Activated T-helper 2 cell treated with anti-CD3 and anti-CD28 coated beads, Interferon-gamma antibody, Interleukin-2, Interleukin-4, amounts not matched to agents 10 μg/mL and 5 μg/mL and 100 μg/mL, durations not matched to agents 14 hours and 24 hours and 36 hours (primary cell): ENCODE data around the gene GAS6. TPM values are rescaled to one million over a fixed set of nuclear protein-coding genes. Genes with fewer than 3 reads are reported as not detected.
"Not testable (repeated sequence)": the region's sequence is repeated elsewhere in the genome, so short reads cannot be mapped to it uniquely, and the experiment has no call there.

Source experiments
- DNase-seq: peaks from one replicate; pipeline ENCODE4 v3.0.0; 2021; ENCODE audit warnings: low spot score
- H3K27ac Mint-ChIP-seq: one replicate; pipeline ENCODE4 v1.8.0; 2021; ENCODE audit warnings: mixed read lengths
- H3K27me3 Mint-ChIP-seq: one replicate; pipeline ENCODE4 v1.8.0; 2021; ENCODE audit warnings: low read depth, mixed read lengths
- H3K36me3 Mint-ChIP-seq: one replicate; pipeline ENCODE4 v1.8.0; 2021; ENCODE audit warnings: low read depth, mixed read lengths
- H3K4me1 Mint-ChIP-seq: one replicate; pipeline ENCODE4 v1.8.0; 2021; ENCODE audit warnings: low read depth, mixed read lengths
- H3K4me3 Mint-ChIP-seq: one replicate; pipeline ENCODE4 v1.8.0; 2021; ENCODE audit warnings: low read depth, mild to moderate bottlenecking, moderate library complexity, mixed read lengths
- H3K9me3 Mint-ChIP-seq: one replicate; pipeline ENCODE4 v1.8.0; 2021; ENCODE audit warnings: mixed read lengths
- intact Hi-C: fragments of 100-400 bp; cut with micrococcal nuclease; formaldehyde crosslinking; loops from one replicate; pipeline ENCODE4 v1.15.1; 2023
- total RNA-seq: library from RNA; stranded (reverse); gene quantifications from 2 replicates; pipeline ENCODE4 v1.2.3, GENCODE V29; 2022

GAS6 gene
- total RNA-seq, 1 donor from 2014 or later, result 0.32 TPM

DNA sequence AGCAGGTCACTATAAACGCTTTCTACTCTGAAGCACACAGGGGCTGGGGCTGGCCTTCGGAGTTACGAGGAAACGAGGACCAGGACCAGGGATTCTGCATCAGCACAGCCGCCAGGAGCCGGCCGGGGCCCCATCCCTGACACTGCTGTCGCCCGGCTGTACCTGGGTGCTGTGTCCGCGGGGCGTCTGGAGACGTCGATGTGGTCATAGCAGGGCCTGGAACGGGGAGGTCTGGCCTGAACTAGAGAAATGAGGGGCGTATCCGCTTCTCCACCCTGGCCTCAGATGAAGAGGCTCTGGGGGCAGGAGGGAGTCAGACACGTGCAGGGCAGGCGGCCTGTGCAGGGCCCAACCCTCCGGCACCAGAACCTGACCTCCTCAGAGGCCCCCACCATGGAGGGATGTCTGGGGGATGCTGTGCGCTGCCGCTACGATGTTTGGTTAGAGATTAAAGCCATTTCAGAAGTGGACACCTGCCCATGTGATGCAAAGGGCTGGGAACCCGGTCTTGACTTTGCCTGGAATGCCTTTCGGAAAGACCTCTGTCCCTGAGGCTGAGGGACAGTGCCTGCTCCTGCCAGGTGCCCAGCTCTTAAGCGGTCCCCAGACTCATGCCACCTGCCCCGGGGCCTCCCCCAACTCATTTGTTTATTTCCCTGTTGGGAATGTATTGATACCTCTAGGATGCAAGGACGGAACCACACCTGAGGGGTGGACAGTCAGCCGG lies 21.4 kb downstream of the GAS6 start:
- H3K9me3 Mint-ChIP-seq, result peaks cover 11% of the 10 kb centered on the region
- intact Hi-C loops, result no loop called here
- peak overlapping the region; percentile 44 for H3K27ac Mint-ChIP-seq
- H3K27me3 Mint-ChIP-seq, result peaks cover 5% of the 10 kb centered on the region
- H3K4me3 Mint-ChIP-seq, result no peak overlapping the region
- DNase-seq, result no peak
- no peaks in the 10 kb centered on the region for H3K36me3 Mint-ChIP-seq
- H3K4me1 Mint-ChIP-seq, result peaks cover 19% of the 10 kb centered on the region

DNA sequence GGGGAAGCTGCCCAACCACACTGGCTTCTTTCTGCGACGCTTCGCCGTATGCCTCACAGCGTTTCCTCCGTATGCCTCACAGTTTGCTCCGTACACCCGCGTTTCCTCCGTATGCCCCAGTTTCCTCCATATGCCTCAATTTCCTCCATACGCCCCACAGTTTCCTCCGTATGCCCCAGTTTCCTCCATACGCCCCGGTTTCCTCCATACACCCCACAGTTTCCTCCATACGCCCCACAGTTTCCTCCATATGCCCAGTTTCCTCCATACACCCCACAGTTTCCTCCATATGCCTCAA lies 22.6 kb downstream of the GAS6 start:
- intact Hi-C loops, result no loop called here
- H3K27me3 Mint-ChIP-seq, result peaks cover 5% of the 10 kb centered on the region
- H3K9me3 Mint-ChIP-seq, result peaks cover 11% of the 10 kb centered on the region
- H3K4me3 Mint-ChIP-seq, result no peak overlapping the region
- peaks cover 21% of the 10 kb centered on the region for H3K4me1 Mint-ChIP-seq
- H3K36me3 Mint-ChIP-seq, result no peaks in the 10 kb centered on the region
- H3K27ac Mint-ChIP-seq, result no peak overlapping the region
- no peak for DNase-seq

DNA sequence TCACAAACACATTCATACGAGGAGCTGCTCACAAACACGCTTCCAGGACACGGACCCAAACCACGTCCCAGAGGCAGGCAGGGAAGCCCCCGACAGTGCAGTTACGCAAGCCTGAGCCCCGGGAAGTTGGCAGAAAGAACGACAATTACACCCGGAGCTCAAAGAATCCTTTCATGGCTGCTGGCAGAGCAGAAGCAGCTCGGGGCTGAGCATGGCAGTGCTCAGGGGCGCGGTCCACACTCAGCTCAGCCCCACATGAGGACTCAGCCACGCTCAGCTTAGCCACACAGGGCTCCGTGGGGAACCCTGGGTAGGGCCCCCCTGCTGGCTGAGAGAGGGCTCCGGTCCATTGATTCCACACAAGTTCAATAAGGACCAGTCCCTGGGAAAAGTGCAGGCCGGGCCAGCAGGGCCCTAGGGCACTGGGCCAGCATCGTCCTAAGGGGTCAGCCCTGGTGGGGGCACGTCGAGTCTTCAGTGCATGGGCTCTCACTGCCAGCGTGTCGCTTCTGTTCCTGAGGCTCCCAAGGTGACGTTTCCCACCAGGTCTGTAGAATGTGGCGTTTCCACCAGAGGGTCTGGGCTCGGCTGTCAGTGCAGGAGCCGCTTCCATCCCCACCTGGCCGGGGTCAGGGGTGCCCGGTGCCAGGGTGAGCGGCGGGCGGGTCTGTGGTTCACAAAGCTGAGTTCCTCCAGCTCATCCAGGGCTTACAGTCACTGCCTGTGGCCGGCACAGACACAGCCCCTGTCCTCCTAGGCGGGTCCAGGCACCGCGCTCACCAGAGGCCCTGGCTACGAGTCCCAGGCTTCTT lies 23.1 kb downstream of the GAS6 start:
- Mint-ChIP-seq H3K27me3 (peaks cover 4% of the 10 kb centered on the region), H3K4me3 (no peak overlapping the region), H3K9me3 (peaks cover 11% of the 10 kb centered on the region), H3K36me3 (no peaks in the 10 kb centered on the region), H3K27ac (no peak overlapping the region), H3K4me1 (peaks cover 16% of the 10 kb centered on the region)
- intact Hi-C loops, result no loop called here
- no peak for DNase-seq

DNA sequence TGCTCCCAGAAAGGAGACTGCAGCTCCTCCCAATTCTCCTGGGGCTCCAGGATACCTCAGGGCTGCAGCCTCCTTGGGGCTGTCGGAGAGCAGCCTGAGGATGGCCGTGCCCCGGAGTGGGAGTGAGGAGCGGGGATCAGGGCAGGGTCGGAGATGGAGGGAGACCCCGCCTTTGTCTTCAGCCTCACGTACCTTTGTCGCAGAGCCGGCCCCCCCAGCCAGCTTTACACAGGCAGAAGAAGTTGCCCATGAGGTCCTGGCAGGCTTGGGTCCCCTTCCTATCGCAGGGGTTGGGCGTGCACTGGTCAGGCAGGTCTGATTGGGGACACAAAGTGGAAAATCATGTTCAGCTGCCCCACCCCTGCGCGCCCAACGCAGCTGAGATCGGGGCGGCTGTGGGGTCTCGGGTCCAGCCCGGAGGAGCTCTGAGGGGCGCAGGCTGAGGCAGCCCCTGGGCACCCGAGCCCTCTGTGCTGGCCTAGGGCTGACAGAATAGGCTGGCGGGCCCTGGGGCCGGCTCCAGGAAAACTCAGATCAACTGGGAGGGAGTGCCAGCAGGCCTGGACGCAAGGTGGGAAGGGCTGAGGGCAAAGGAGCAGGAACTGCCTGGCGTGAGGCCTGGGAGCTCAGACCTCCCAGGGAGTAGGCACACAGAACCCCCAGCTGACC lies 24.2 kb downstream of the GAS6 start:
- no peak overlapping the region for H3K4me3 Mint-ChIP-seq
- H3K9me3 Mint-ChIP-seq, result peaks cover 11% of the 10 kb centered on the region
- peaks cover 1% of the 10 kb centered on the region for H3K27me3 Mint-ChIP-seq
- no peaks in the 10 kb centered on the region for H3K36me3 Mint-ChIP-seq
- H3K27ac Mint-ChIP-seq, result no peak overlapping the region
- intact Hi-C loops, result no loop called here
- DNase-seq, result no peak
- H3K4me1 Mint-ChIP-seq, result peaks cover 11% of the 10 kb centered on the region

DNA sequence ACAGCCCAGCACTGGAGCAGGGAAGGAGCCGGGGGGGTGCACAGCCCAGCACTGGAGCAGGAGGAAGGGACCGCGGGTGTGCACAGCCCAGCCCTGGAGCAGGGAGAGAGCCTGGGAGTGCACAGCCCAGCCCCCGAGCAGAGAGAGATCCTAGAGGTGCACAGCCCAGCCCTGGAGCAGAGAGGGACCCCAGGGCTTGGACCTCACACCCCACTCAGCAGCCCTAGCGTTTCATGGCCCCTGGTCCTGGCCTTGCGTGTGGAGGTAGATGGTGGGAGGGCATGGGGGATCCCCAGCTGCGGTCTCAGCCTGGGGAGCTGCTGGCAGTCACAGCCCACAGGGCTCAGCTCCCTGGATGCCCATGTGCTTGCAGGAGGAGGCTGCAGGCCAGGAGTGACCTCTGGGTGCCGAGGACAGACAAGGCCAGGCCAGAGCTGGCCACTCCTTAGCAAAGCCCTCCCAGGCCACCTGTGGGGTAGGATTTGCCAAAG lies 25.1 kb downstream of the GAS6 start:
- Mint-ChIP-seq H3K27me3 (no peaks in the 10 kb centered on the region), H3K9me3 (peaks cover 11% of the 10 kb centered on the region), H3K4me3 (no peak overlapping the region), H3K4me1 (peaks cover 9% of the 10 kb centered on the region), H3K36me3 (peaks cover 3% of the 10 kb centered on the region), H3K27ac (no peak overlapping the region)
- no peak for DNase-seq
- intact Hi-C loops, result no loop called here

DNA sequence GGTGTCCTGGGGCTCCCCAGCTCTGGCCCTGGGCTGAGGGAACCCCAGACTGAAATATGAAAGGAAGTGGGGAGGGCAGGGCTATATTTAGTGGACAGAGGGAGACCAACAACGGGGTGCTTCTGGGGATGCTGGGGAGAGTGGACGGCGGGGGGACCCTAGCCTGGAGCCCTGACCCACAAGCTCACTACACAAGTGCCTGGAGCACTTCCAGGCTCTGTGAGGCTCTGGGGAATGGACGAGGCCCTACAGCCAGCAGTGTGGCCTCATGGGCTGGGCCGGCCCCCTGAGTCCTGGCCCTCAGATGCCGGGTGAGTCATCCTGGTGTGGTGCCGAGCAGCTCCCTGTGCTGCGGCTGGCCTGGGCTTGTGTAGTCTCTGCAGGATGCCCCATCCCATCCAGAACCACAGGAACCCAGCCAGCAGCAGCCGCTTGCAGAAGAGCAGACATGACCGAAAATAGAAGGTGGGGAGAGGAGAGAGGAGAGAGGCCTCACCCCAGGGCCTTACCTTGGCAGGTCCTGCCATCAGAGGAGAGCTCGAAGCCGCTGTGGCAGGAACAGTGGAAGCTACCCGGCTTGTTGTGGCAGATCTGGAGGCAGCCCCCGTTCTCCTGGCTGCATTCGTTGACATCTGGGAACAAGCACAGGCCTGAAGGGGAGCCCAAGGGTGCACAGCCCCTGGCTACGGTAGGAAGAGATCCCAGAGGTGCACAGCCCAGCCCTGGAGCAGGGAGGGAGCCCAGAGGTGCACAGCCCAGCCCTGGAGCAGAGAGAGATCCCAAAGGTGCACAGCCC lies 26.1 kb downstream of the GAS6 start:
- no peak for DNase-seq
- peaks cover 9% of the 10 kb centered on the region for H3K4me1 Mint-ChIP-seq
- H3K27me3 Mint-ChIP-seq, result no peaks in the 10 kb centered on the region
- H3K9me3 Mint-ChIP-seq, result peaks cover 11% of the 10 kb centered on the region
- no peak overlapping the region for H3K4me3 Mint-ChIP-seq
- peaks cover 3% of the 10 kb centered on the region for H3K36me3 Mint-ChIP-seq
- H3K27ac Mint-ChIP-seq, result peak overlapping the region; percentile 47
- intact Hi-C loops, result no loop called here

DNA sequence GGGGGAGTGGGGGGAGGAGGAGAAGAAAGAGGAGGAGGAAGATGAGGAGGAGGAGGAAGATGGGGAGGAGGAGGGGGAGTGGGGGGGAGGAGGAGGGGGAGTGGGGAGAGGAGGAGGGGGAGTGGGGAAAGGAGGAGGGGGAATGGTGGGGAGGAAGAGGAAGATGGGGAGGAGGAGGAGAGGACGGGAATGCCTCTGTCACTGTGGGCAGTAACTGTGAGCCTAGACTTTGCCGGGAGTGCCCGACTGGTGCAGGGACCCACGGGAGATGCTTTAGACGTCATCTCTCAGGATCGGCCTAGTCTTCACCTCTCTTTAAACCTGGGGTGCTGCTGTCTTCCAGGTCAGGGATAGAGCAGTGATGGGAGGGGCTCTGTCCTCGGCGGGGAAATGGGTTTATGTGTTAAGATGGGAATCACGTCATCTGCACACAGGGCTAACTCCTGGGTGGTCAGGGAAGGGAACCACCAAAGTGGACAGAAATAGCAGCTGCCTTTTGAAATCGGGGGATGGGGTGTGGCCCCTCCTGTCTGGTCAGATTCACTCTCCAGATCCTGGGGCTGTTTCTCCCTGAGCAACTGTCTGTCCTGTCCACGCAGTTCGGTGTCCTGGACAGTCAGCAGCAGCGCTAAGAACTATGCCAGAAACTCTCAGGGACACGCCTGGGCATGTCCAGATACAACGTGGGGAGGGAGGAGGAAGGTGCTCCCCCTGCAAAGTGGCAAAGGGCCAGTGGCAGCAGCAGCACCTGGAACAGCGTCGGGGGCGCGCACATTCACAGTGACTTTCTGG lies 26.9 kb downstream of the GAS6 start:
- intact Hi-C loops, result no loop called here
- Mint-ChIP-seq H3K27ac (peak overlapping the region; percentile 47), H3K4me1 (peaks cover 7% of the 10 kb centered on the region), H3K36me3 (peaks cover 3% of the 10 kb centered on the region), H3K9me3 (peaks cover 8% of the 10 kb centered on the region), H3K27me3 (no peaks in the 10 kb centered on the region), H3K4me3 (no peak overlapping the region)
- no peak for DNase-seq

DNA sequence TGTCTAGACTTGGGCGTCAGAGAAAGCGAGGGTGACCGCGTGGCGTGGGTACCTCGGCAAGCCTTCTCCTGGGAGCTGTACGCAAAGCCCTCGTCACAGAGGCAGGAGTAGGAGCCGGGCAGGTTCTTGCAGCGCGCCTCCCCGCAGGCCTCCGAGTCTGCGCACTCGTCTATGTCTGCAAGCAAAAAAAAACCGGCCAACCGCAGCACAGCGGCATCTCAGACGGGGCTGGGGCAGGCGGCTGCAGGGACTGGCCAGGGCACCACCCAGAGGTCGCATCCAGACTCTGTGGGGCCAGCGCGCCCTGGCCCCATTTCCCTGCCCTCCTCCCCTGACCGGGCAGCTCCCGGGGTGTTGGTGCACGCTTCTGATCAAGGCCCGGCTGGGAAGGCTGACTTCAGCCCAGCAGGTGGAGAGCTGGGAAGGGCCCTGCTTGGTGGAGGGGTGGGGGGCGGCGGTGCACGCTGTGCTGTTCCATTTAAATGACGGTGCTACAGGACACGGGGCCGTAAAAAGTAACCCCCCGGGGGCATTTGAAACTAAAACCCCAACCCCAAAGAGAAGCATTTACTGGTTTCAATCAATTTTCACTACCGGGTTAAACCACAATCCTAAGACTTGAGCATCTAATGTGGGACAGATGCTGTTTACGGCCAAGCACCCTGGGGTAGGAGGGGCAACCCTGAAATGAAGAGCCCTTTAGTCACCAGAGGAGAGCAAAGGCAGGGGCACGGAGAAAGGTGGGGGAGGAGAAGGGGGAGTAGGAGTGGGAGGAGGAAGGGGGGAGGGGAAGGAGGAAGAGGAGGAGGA lies 28.2 kb downstream of the GAS6 start:
- Mint-ChIP-seq H3K27me3 (no peaks in the 10 kb centered on the region), H3K4me3 (no peak overlapping the region), H3K4me1 (peaks cover 4% of the 10 kb centered on the region), H3K9me3 (no peaks in the 10 kb centered on the region), H3K27ac (peak overlapping the region; percentile 28), H3K36me3 (peaks cover 3% of the 10 kb centered on the region)
- intact Hi-C loops, result no loop called here
- DNase-seq, result no peak

DNA sequence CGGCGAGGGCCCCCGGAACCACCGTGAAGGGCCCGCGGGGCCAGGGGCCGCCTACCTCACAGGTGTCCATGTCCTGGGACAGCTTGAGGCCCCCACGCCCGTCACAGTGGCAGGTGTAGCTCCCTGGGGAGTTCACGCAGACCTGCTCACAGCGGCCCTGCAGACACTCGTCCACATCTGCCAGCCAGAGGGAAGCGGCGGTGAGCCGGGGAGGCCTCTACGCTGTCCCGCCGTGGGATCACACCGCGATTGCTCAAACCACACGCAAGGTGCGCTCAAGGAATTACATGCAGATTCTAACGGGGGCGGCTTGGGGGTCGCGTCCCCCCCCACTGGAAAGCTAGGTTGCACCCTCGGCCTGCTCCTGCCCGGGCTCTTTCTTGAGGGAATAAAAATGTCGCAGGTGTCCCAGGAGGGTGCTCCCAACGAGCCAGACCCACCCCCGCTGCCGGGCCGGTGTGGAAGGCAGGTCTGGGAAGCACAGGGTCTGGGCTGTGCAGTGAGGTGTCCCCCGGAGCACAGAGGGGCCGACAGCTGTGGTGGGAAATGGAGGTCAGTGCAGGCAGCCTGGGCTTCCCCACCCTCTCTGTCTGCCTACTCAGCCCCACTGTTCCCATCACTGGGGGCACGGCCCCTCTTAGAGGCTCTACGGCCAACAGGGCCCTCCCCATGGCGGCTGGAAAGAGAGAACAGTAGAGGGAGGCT lies 29.2 kb downstream of the GAS6 start:
- H3K27me3 Mint-ChIP-seq, result no peaks in the 10 kb centered on the region
- H3K4me3 Mint-ChIP-seq, result no peak overlapping the region
- H3K4me1 Mint-ChIP-seq, result peaks cover 4% of the 10 kb centered on the region
- no peaks in the 10 kb centered on the region for H3K9me3 Mint-ChIP-seq
- no peak overlapping the region for H3K27ac Mint-ChIP-seq
- peaks cover 3% of the 10 kb centered on the region for H3K36me3 Mint-ChIP-seq
- DNase-seq, result no peak
- intact Hi-C loops, result no loop called here

DNA sequence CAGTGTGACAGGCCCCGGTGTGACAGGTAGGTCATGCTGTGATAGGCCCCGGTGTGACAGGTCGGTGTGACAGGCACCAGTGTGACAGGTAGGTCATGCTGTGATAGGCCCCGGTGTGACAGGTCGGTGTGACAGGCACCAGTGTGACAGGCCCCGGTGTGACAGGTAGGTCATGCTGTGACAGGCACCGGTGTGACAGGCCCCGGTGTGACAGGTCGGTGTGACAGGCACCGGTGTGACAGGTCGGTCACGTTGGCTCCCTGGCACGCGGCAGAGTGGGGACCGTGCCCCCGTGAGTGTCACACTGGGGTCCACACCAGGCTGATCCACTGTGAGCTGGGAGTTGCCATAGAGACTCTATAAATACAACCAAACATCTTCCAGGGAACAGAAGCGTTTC lies 29.9 kb downstream of the GAS6 start:
- H3K4me1 Mint-ChIP-seq, H3K4me3 Mint-ChIP-seq, H3K9me3 Mint-ChIP-seq, intact Hi-C loops, H3K27ac Mint-ChIP-seq, DNase-seq, H3K36me3 Mint-ChIP-seq, H3K27me3 Mint-ChIP-seq: not testable (repeated sequence)
